Spleen (tissue), 11 donors: Measurements from ENCODE around the gene ACSS3. TPM values are rescaled to one million over a fixed set of nuclear protein-coding genes. Genes with fewer than 3 reads are reported as not detected.

Source experiments
- DNase-seq: peaks from one replicate; pipeline ENCODE4 v3.0.0-alpha.2; 2020
- H3K27ac ChIP-seq, 8 donors: fragments of 200-600 bp; sonication (generic) in 7 of 8; 1 replicate in 4 of 8; 2 replicates in 4 of 8; pipeline versions ENCODE4 v1.5.0 to v1.8.0; 2016 to 2021; ENCODE audit warnings: inconsistent platforms in 4 of 8, mild to moderate bottlenecking in 4 of 8, moderate library complexity in 1 of 8
- H3K27me3 ChIP-seq, 7 donors: fragments of 200-600 bp; sonication (generic) in 6 of 7; replicated peaks in 1 of 7; 1 replicate in 4 of 7; 2 replicates in 3 of 7; pipeline versions ENCODE4 v1.5.0 to v1.8.0; 2016 to 2021; ENCODE audit warnings: inconsistent platforms in 3 of 7, mild to moderate bottlenecking in 1 of 7
- H3K36me3 ChIP-seq, 6 donors: fragments of 200-600 bp; sonication (generic) in 5 of 6; 1 replicate in 4 of 6; 2 replicates in 2 of 6; pipeline versions ENCODE4 v1.5.0 to v1.8.0; 2016 to 2021; ENCODE audit warnings: inconsistent platforms in 2 of 6
- H3K4me1 ChIP-seq, 6 donors: fragments of 200-600 bp; sonication (generic) in 5 of 6; 1 replicate in 3 of 6; 2 replicates in 3 of 6; pipeline versions ENCODE4 v1.5.0 to v1.8.0; 2016 to 2021; ENCODE audit warnings: inconsistent platforms in 3 of 6
- H3K4me3 ChIP-seq, 8 donors: fragments of 200-600 bp; sonication (generic) in 7 of 8; 1 replicate in 4 of 8; 2 replicates in 4 of 8; pipeline versions ENCODE4 v1.5.0 to v1.8.0; 2016 to 2021; ENCODE audit warnings: inconsistent platforms in 4 of 8, mild to moderate bottlenecking in 4 of 8, moderate library complexity in 2 of 8
- H3K9me3 ChIP-seq, 8 donors: fragments of 200-600 bp; sonication (generic) in 7 of 8; 1 replicate in 4 of 8; 2 replicates in 4 of 8; pipeline versions ENCODE4 v1.5.0 to v1.8.0; 2016 to 2021; ENCODE audit warnings: inconsistent platforms in 4 of 8
- POLR2A ChIP-seq, 3 donors: fragments of 450-650 bp; IDR thresholded peaks; one replicate each; pipeline ENCODE4 v1.5.1; 2017; ENCODE audit warnings: antibody characterized with exemption in 3 of 3, mild to moderate bottlenecking in 1 of 3
- POLR2AphosphoS5 ChIP-seq, 3 donors: sonication (generic); formaldehyde crosslinking; IDR thresholded peaks; one replicate each; pipeline ENCODE4 v1.5.1; 2017; ENCODE audit warnings: antibody characterized with exemption in 3 of 3
- WGBS, 5 donors: extraction: QIAGEN DNeasy Blood & Tissue Kit in 3 of 5; methylation state at CpG; one replicate each; pipeline versions ENCODE4 v1.1.5 to v1.1.7; 2013 to 2018; 5-methylcytosine and 5-hydroxymethylcytosine counted together
- intact Hi-C: fragments of 100-400 bp; cut with DNase I; formaldehyde crosslinking; loops from one replicate; pipeline ENCODE4 v1.15.0; 2023; ENCODE audit warnings: low total_unique reads
- polyA plus RNA-seq, 3 donors: library from polyadenylated mRNA; stranded (reverse); fragments of 200-250 nt; gene quantifications; one replicate each; pipeline ENCODE4 v1.2.1, GENCODE V29; 2013
- total RNA-seq, 7 donors: library from RNA; depleted of rRNA in 3 of 7; stranded (reverse); fragments of >200 nt in 3 of 7; fragmentation: NEBNext Ultra II Directional in 4 of 7; extraction: Animal tissue kit (Norgen Biotek cat#: 25700) in 4 of 7; gene quantifications; one replicate each; pipeline versions ENCODE4 v1.1.0 to v1.2.1, GENCODE V29; 2016 to 2021
- TF ChIP-seq, protein P1 (sequence below), 11 experiments: fragments of 200-600 bp in 7 of 11; fragments of 450-650 bp in 4 of 11; sonication (generic) in 4 of 11; IDR thresholded peaks in 8 of 11; conservative IDR thresholded peaks in 3 of 11; 1 replicate in 7 of 11; 2 replicates in 4 of 11; pipeline versions ENCODE4 v1.4.0 to v1.8.0; 2016 to 2021; ENCODE audit warnings: antibody characterized with exemption in 11 of 11, inconsistent platforms in 4 of 11, mild to moderate bottlenecking in 1 of 11
- donor health status: healthy with polysubstance abuse.
- donor health status: DM: no; HTN: no; CAD: no; lungs with moderate emphysema.
- donor health status: DM: no; HTN: no; CAD: no.
- donor health status: Bipolar disorder and iron deficiency.
- donor health status: healthy.
- donor health status: DM: no; HTN: no; CAD: no.
- donor health status: DM: yes; HTN: yes; CAD: no.

The ACSS3 gene
- total and polyA plus RNA-seq, 10 donors, result 1.1 to 12.3 (median 7.0) TPM

DNA sequence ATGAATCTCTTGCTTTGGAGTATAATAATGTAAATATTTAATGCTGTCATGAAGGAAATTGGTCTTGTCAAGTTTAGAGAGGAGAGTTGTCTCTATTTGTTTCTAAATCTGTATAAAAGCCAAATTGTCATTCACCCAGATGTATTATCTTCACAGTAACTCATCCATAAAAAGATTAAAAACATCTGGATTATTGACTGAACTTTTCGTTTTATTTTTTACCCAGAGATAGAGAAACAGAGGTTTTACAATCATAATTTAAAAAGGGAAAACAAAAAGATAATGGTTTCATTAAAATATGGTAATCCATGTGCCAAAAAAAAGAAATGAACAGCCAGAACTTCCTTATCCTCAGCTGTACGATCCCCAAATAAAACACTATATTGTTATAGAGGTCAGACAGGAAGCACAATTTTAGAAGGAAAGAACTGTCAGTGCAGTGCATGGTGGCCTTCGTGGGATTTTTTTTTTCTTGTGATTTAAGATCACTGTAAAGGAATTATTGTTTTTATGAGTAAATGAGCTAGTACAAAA is 125.9 kb downstream of the ACSS3 start:
- Histone ChIP-seq H3K27ac (peak overlapping the region in 1 of 8 donors; percentile 20), H3K9me3 (no peaks in the 10 kb centered on the region), H3K27me3 (no peaks in the 10 kb centered on the region), H3K36me3 (no peaks in the 10 kb centered on the region), H3K4me1 (peaks cover 0 to 3% (median 0%) of the 10 kb centered on the region in 6 donors), H3K4me3 (no peak overlapping the region)
- no peak for DNase-seq
- intact Hi-C loops, result no loop called here
- 23 to 34% (median 28%) methylated on average over 3 of the region's 3 CpGs for WGBS, 5 donors
- TF ChIP-seq, protein P1, sequence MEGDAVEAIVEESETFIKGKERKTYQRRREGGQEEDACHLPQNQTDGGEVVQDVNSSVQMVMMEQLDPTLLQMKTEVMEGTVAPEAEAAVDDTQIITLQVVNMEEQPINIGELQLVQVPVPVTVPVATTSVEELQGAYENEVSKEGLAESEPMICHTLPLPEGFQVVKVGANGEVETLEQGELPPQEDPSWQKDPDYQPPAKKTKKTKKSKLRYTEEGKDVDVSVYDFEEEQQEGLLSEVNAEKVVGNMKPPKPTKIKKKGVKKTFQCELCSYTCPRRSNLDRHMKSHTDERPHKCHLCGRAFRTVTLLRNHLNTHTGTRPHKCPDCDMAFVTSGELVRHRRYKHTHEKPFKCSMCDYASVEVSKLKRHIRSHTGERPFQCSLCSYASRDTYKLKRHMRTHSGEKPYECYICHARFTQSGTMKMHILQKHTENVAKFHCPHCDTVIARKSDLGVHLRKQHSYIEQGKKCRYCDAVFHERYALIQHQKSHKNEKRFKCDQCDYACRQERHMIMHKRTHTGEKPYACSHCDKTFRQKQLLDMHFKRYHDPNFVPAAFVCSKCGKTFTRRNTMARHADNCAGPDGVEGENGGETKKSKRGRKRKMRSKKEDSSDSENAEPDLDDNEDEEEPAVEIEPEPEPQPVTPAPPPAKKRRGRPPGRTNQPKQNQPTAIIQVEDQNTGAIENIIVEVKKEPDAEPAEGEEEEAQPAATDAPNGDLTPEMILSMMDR (IDR thresholded peaks at IDR 0.05 in 8 of 11, conservative IDR thresholded peaks at IDR 0.05 in 3 of 11), result no peak
- no peak for TF ChIP-seq POLR2AphosphoS5 (IDR thresholded peaks at IDR 0.05)
- TF ChIP-seq POLR2A (IDR thresholded peaks at IDR 0.05), result no peak

DNA sequence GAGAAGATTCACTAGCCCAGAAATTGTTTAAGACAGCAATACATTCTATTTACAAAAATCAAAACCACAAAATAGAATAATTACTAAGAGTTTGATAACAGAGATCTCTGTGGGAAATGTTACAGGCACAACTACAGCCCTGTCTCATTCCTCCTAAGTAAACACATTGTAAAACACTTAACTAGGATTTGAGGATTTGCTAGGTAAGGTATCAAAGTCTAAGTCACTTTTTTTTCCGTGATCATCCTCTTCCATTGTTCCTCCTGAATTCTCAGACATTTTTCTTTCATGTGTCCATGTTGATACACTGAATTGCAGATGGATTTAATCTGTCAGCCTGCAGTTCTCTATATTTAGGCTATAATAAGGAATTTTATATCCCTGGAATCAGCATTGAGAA is 127.5 kb downstream of the ACSS3 start:
- intact Hi-C loops, result no loop called here
- whole genome bisulfite sequencing, 5 donors, result 75 to 92% (median 79%) methylated on average over 1 of the region's 1 CpG
- no peaks in the 10 kb centered on the region for H3K36me3 ChIP-seq
- no peak overlapping the region for H3K27ac ChIP-seq
- H3K4me1 ChIP-seq, result peaks cover 0 to 4% (median 0%) of the 10 kb centered on the region in 6 donors
- no peaks in the 10 kb centered on the region for H3K27me3 ChIP-seq
- no peak overlapping the region for H3K4me3 ChIP-seq
- H3K9me3 ChIP-seq, result no peaks in the 10 kb centered on the region
- DNase-seq, result no peak
- TF ChIP-seq, protein P1 (IDR thresholded peaks at IDR 0.05 in 8 of 11, conservative IDR thresholded peaks at IDR 0.05 in 3 of 11), result no peak
- TF ChIP-seq POLR2AphosphoS5 (IDR thresholded peaks at IDR 0.05) (no peak), POLR2A (IDR thresholded peaks at IDR 0.05) (no peak)

DNA sequence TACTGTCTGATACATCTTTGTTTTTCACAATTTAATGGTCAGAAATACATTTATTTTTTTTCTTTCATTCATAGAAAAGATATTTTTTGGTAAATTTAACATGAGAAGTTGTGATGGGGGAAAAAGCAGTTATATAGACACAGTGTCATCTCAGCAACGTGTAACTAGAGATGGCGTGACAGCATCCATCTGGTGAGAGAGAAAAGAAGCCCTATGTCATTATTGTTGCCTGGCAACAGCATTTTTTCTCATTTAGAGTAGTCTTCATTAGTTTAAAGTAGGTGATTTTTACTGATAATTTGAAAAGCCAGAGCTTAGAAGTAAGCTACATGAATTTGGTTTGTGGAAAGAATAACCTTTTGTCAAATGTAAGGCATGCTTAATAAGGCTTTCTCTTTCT is 128.6 kb downstream of the ACSS3 start:
- Histone ChIP-seq H3K4me3 (no peak overlapping the region), H3K36me3 (no peaks in the 10 kb centered on the region), H3K27me3 (no peaks in the 10 kb centered on the region), H3K4me1 (peaks cover 0 to 4% (median 0%) of the 10 kb centered on the region in 6 donors), H3K27ac (no peak overlapping the region), H3K9me3 (no peaks in the 10 kb centered on the region)
- intact Hi-C loops, result no loop called here
- TF ChIP-seq POLR2AphosphoS5 (IDR thresholded peaks at IDR 0.05), result no peak
- TF ChIP-seq POLR2A (IDR thresholded peaks at IDR 0.05), result no peak
- TF ChIP-seq, protein P1 (IDR thresholded peaks at IDR 0.05 in 8 of 11, conservative IDR thresholded peaks at IDR 0.05 in 3 of 11), result no peak
- 66 to 80% (median 74%) methylated on average over 2 of the region's 2 CpGs for WGBS, 5 donors
- no peak for DNase-seq

DNA sequence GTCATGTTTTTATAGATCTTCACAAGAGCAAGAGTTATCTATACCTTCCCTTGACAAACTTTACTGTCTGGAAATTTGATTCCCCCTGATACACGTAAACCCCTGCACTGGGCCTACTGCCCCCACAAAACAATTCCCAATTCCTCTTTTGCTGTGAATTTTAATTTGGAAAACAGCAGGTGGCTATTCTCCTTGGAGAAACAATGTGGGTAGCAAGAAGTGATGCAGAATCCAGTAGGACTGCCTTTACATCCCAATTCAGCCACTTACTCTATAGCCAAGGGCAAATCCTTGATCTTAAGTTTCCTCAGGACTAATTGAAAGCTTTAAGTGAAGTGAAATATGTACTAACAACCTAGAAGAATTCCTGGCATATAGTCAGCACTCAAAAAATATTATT is 129.3 kb downstream of the ACSS3 start:
- intact Hi-C loops, result no loop called here
- no peak for DNase-seq
- Histone ChIP-seq H3K9me3 (no peaks in the 10 kb centered on the region), H3K27ac (no peak overlapping the region), H3K36me3 (no peaks in the 10 kb centered on the region), H3K27me3 (no peaks in the 10 kb centered on the region), H3K4me3 (no peak overlapping the region), H3K4me1 (peaks cover 0 to 4% (median 0%) of the 10 kb centered on the region in 6 donors)
- TF ChIP-seq POLR2A (IDR thresholded peaks at IDR 0.05) (no peak), POLR2AphosphoS5 (IDR thresholded peaks at IDR 0.05) (no peak)
- TF ChIP-seq, protein P1 (IDR thresholded peaks at IDR 0.05 in 8 of 11, conservative IDR thresholded peaks at IDR 0.05 in 3 of 11), result no peak
- WGBS, 5 donors, result 87 to 100% (median 91%) methylated on average over 1 of the region's 1 CpG
